Endothelial cell of umbilical vein (primary cell): ENCODE measurements around the gene MORF4L1. TPM values are rescaled to one million over a fixed set of nuclear protein-coding genes. Genes with fewer than 3 reads are reported as not detected.

Source experiments
- BruUV-seq: library from RNA; stranded (reverse); fragments of 400-500 nt; replicated peaks from 2 replicates; lab custom pipeline; 2021; lab: Mats Ljungman, UMichigan
- CTCF ChIA-PET: fragments of 300-600, 350-600 bp; sonication (Branson Sonifier 250); formaldehyde crosslinking; loops from one replicate; lab custom pipeline; 2021; ENCODE audit warnings: antibody characterized with exemption, inconsistent platforms; lab: Charles Lee
- POLR2A ChIA-PET: fragments of 300-600, 350-600 bp; sonication (Branson Sonifier 250); formaldehyde crosslinking; loops from one replicate; lab custom pipeline; 2021; ENCODE audit warnings: antibody characterized with exemption, inconsistent platforms; lab: Charles Lee
- DNase-seq: peaks from one replicate; pipeline ENCODE4 v3.0.0-alpha.2; 2011; ENCODE audit warnings: low read depth, low spot score
- FAIRE-seq: peaks from 2 replicates; lab custom pipeline; 2011; peaks lifted over from hg19 to GRCh38; lab: Jason Lieb, UNC
- H2AFZ ChIP-seq: 2 replicates; pipeline ENCODE4 v1.6.0; 2012; ENCODE audit warnings: low read depth, low read length, control low read depth, inconsistent platforms
- H3K27ac ChIP-seq: 2 replicates; pipeline ENCODE4 v1.5.1; 2011; ENCODE audit warnings: low read depth, mild to moderate bottlenecking, control low read depth, low read length, moderate library complexity; ENCODE audit not compliant: insufficient read depth
- H3K27me3 ChIP-seq, 2 experiments: 2 replicates each; pipeline versions ENCODE4 v1.6.0 to v1.6.1; 2011; ENCODE audit warnings: low read length in 2 of 2, mixed read lengths in 1 of 2; ENCODE audit not compliant: control insufficient read depth in 2 of 2, insufficient read depth in 2 of 2
- H3K36me3 ChIP-seq, 2 experiments: 2 replicates in 1 of 2; 3 replicates in 1 of 2; pipeline ENCODE4 v1.5.1; 2011; ENCODE audit warnings: low read length in 2 of 2, mild to moderate bottlenecking in 1 of 2, moderate library complexity in 1 of 2; ENCODE audit not compliant: control insufficient read depth in 2 of 2, insufficient read depth in 2 of 2; ENCODE audit errors: extremely low read depth in 1 of 2
- H3K4me1 ChIP-seq: 3 replicates; pipeline ENCODE4 v1.5.1; 2011; ENCODE audit warnings: mild to moderate bottlenecking, low read length; ENCODE audit not compliant: control insufficient read depth, insufficient read depth; ENCODE audit errors: extremely low read depth
- H3K4me2 ChIP-seq: 2 replicates; pipeline ENCODE4 v1.6.1; 2011; ENCODE audit warnings: low read length, control low read depth, mixed read lengths; ENCODE audit not compliant: insufficient read depth
- H3K4me3 ChIP-seq, 3 experiments: fragments of 200-600 bp in 1 of 3; sonication (generic), shearing (Covaris generic) in 1 of 3; replicated peaks in 1 of 3; 2 replicates each; pipeline ENCODE4 v1.5.1; 2011 to 2016; ENCODE audit warnings: control low read depth in 3 of 3, low read length in 3 of 3, mild to moderate bottlenecking in 2 of 3, inconsistent platforms in 1 of 3, low read depth in 1 of 3, moderate library complexity in 1 of 3; ENCODE audit not compliant: insufficient read depth in 1 of 3
- H3K79me2 ChIP-seq: 2 replicates; pipeline ENCODE4 v1.6.0; 2012; ENCODE audit warnings: low read length, inconsistent platforms; ENCODE audit not compliant: control insufficient read depth, insufficient read depth
- H3K9ac ChIP-seq: replicated peaks from 2 replicates; pipeline ENCODE3; 2011; ENCODE audit warnings: low read length, control low read depth; ENCODE audit not compliant: insufficient read depth; ENCODE audit errors: extremely low read depth
- H3K9me1 ChIP-seq: replicated peaks from 3 replicates; pipeline ENCODE4 v1.6.0; 2011; ENCODE audit warnings: mild to moderate bottlenecking, low read length; ENCODE audit not compliant: control insufficient read depth, insufficient read depth; ENCODE audit errors: extremely low read depth
- H3K9me3 ChIP-seq: replicated peaks from 2 replicates; pipeline ENCODE4 v1.5.1; 2012; ENCODE audit warnings: low read length, inconsistent platforms; ENCODE audit not compliant: control insufficient read depth, insufficient read depth
- H4K20me1 ChIP-seq: replicated peaks from 2 replicates; pipeline ENCODE3; 2011; ENCODE audit warnings: mild to moderate bottlenecking, low read length; ENCODE audit not compliant: control insufficient read depth, insufficient read depth; ENCODE audit errors: extremely low read depth
- EZH2 ChIP-seq: IDR thresholded peaks from 2 replicates; pipeline ENCODE4 v1.6.1; 2012; ENCODE audit warnings: borderline replicate concordance, low read depth, mild to moderate bottlenecking, moderate library complexity, low read length, inconsistent platforms; ENCODE audit not compliant: severe bottlenecking
- FOS ChIP-seq: IDR thresholded peaks from 2 replicates; pipeline ENCODE4 v1.6.1; 2011; ENCODE audit warnings: mild to moderate bottlenecking, low read length, moderate library complexity, borderline replicate concordance; ENCODE audit not compliant: insufficient read depth
- GATA2 ChIP-seq: IDR thresholded peaks from 2 replicates; pipeline ENCODE4 v1.7.0; 2011; ENCODE audit warnings: low read depth, mild to moderate bottlenecking, moderate library complexity, mixed read lengths, low read length; ENCODE audit not compliant: insufficient read length, insufficient read depth
- JUN ChIP-seq: IDR thresholded peaks from 2 replicates; pipeline ENCODE4 v1.6.1; 2011; ENCODE audit warnings: borderline replicate concordance, low read depth; ENCODE audit not compliant: insufficient read length, insufficient read depth
- MYC ChIP-seq: IDR thresholded peaks from one replicate; pipeline ENCODE4 v1.6.1; 2011; ENCODE audit warnings: mild to moderate bottlenecking, low read depth, low read length
- POLR2A ChIP-seq: IDR thresholded peaks from 2 replicates; pipeline ENCODE4 v1.6.1; 2012; ENCODE audit warnings: low read depth, mild to moderate bottlenecking, control low read depth, low read length
- POLR2AphosphoS5 ChIP-seq: IDR thresholded peaks from 2 replicates; pipeline ENCODE4 v1.6.1; 2012; ENCODE audit warnings: low read depth, mild to moderate bottlenecking, control low read depth, low read length, moderate library complexity; ENCODE audit not compliant: insufficient read depth
- dilution Hi-C: fragments of 300-500 bp; cut with MboI; formaldehyde crosslinking; loops from one replicate; pipeline ENCODE4 v1.15.0; 2019; ENCODE audit warnings: low sequenced_read_pairs; ENCODE audit not compliant: extremely low pct_ligation_motif_present
- intact Hi-C: fragments of 100-400 bp; cut with micrococcal nuclease; formaldehyde crosslinking; loops from one replicate; pipeline ENCODE4 v1.10.0; 2022
- polyA plus RNA-seq, 4 experiments: library from polyadenylated mRNA; depleted of rRNA in 3 of 4; stranded (reverse) in 3 of 4; unstranded in 1 of 4; fragments of >200 nt; gene quantifications; 2 replicates each; pipeline versions ENCODE4 v1.2.1 to v1.2.3, GENCODE V29; 2011 to 2012; ENCODE audit warnings: missing spikeins in 1 of 4
- total RNA-seq: library from RNA; stranded (reverse); gene quantifications from 2 replicates; pipeline ENCODE4 v1.2.3, GENCODE V29; 2021
- TF ChIP-seq, protein P1 (sequence below): IDR thresholded peaks from 2 replicates; pipeline ENCODE4 v1.6.1; 2011; ENCODE audit not compliant: insufficient read depth, insufficient read length
- TF ChIP-seq, protein P2 (sequence below), 2 donors: IDR thresholded peaks; 1 replicate in 1 of 2; 2 replicates in 1 of 2; pipeline ENCODE4 v1.5.1; 2011; ENCODE audit warnings: low read length in 2 of 2, mild to moderate bottlenecking in 2 of 2, moderate library complexity in 2 of 2, control low read depth in 1 of 2, inconsistent platforms in 1 of 2, low read depth in 1 of 2; ENCODE audit not compliant: insufficient read depth in 1 of 2; ENCODE audit errors: extremely low read depth in 1 of 2

Gene MORF4L1
- total and polyA plus RNA-seq, 2 donors (not counting 3 experiments of a cell fraction or from before 2014, with no cell fraction given), result 164 to 404 TPM

DNA sequence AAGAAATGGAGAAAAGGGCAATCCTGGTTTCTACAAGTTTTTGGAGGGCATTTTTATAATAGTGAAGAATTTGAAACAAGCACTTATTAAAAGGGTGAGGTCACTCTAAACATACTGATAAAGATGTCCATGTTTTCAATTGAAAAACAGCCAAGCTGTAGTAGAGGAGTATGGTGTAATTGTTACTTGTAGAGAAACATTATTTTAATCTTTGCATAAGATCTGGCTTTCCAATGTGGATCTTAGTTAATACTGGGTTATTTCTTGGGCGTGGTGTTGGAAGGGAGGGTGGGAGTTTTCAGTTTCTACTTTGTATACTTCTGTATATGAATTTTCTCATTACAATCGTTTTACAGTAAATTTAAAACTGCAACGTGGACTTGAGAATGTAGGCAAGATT is 22.8 kb downstream of the MORF4L1 start:
- DNase-seq (no peak), FAIRE-seq (no peak)
- dilution Hi-C loops (no loop called here), intact Hi-C loops (no loop called here)
- Histone ChIP-seq H3K4me1 (no peaks in the 10 kb centered on the region), H3K9me1 (no peaks in the 10 kb centered on the region), H3K4me3 (no peak overlapping the region), H3K9ac (no peak overlapping the region), H4K20me1 (peaks cover 5% of the 10 kb centered on the region), H3K9me3 (no peaks in the 10 kb centered on the region), H3K36me3 (peaks cover 25 to 47% of the 10 kb centered on the region in 2 experiments), H3K27ac (no peak overlapping the region), H3K4me2 (no peak overlapping the region), H3K79me2 (peaks cover 56% of the 10 kb centered on the region), H3K27me3 (no peaks in the 10 kb centered on the region), H2AFZ (no peak overlapping the region)
- no TSS peak for BruUV-seq
- no peak for TF ChIP-seq MYC
- TF ChIP-seq, protein P1, sequence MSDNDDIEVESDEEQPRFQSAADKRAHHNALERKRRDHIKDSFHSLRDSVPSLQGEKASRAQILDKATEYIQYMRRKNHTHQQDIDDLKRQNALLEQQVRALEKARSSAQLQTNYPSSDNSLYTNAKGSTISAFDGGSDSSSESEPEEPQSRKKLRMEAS, result no peak
- TF ChIP-seq EZH2, result no peak
- TF ChIP-seq JUN, result no peak
- no peak for TF ChIP-seq POLR2AphosphoS5
- no peak for TF ChIP-seq FOS
- TF ChIP-seq, protein P2, sequence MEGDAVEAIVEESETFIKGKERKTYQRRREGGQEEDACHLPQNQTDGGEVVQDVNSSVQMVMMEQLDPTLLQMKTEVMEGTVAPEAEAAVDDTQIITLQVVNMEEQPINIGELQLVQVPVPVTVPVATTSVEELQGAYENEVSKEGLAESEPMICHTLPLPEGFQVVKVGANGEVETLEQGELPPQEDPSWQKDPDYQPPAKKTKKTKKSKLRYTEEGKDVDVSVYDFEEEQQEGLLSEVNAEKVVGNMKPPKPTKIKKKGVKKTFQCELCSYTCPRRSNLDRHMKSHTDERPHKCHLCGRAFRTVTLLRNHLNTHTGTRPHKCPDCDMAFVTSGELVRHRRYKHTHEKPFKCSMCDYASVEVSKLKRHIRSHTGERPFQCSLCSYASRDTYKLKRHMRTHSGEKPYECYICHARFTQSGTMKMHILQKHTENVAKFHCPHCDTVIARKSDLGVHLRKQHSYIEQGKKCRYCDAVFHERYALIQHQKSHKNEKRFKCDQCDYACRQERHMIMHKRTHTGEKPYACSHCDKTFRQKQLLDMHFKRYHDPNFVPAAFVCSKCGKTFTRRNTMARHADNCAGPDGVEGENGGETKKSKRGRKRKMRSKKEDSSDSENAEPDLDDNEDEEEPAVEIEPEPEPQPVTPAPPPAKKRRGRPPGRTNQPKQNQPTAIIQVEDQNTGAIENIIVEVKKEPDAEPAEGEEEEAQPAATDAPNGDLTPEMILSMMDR (IDR thresholded peaks at IDR 0.05; ENCODE audit: extremely low read depth in 1 of 2, insufficient read depth in 1 of 2, low read depth in 1 of 2, low read length in 2 of 2), result no peak
- TF ChIP-seq POLR2A, result no peak
- TF ChIP-seq GATA2, result no peak
- CTCF ChIA-PET, result no interaction called here
- POLR2A ChIA-PET, result no interaction called here
